Measurements from ENCODE around the gene P2RX3. TPM values are rescaled to one million over a fixed set of nuclear protein-coding genes. Genes with fewer than 3 reads are reported as not detected.

Gene P2RX3
- total and polyA plus RNA-seq, 2 experiments from 2014 or later = not detected

GRCh38 chr11:57320067-57320718, 18.0 kb upstream of the P2RX3 start:
- Histone ChIP-seq H3K9me2 (replicated peaks; ENCODE audit: insufficient read depth) (no peaks in the 10 kb centered on the region), H3K4me2 (no peak overlapping the region)

DNA sequence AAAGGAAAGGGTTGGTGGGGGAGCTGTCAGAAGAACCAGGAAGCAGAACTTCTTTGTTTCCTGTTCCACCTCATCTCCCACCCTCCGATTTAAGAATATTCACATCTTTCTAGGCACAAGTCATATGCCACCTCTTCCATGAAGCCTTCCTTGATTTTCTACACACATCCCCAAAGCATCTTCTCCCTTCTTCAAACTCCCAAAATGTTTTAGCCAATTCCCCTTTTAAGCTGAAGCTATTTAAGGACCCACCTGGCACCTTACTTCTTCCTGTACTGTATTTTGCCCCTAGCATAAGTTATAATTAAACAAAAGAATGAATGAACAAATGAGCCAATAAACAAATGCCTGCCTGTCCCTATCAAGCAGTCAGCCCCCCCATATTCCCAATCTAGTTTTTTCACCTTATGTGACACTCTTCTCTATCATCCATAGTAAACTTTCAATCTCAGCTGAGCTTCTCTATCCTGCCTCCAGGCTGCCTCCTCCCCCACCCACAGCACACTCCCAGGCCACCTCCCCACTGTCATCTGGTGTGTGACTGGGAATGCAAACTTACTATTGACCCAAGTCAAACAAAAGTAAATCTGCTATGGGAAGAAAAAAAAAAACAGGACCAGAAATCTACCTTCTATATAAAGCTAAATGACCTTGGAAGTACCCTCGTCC, 17.3 kb upstream of the P2RX3 start:
- Histone ChIP-seq H3K4me2 (peak overlapping the region; percentile 95), H3K4me1 (ENCODE audit: insufficient read depth) (peaks cover 33% of the 10 kb centered on the region), H2AFZ (no peak overlapping the region), H3K9me3 (ENCODE audit: low read depth) (no peaks in the 10 kb centered on the region), H3K79me2 (peaks cover 72% of the 10 kb centered on the region), H3K9me2 (replicated peaks; ENCODE audit: insufficient read depth) (no peaks in the 10 kb centered on the region), H3K36me3 (replicated peaks; ENCODE audit: insufficient read depth, low read depth) (peaks cover 4% of the 10 kb centered on the region), H3K27me3 (no peaks in the 10 kb centered on the region), H3K4me3 (no peak overlapping the region), H3K27ac (peak overlapping the region; percentile 95), H4K20me1 (ENCODE audit: insufficient read depth, poor library complexity, severe bottlenecking) (peaks cover 28% of the 10 kb centered on the region)
- DNase-seq (ENCODE audit: low spot score) = peak; percentile 67
- 68% methylated on average over 2 of the region's 2 CpGs for WGBS (ENCODE audit: low lambda C conversion rate, missing lambda C conversion rate)
- TF ChIP-seq CTCF (IDR thresholded peaks at IDR 0.05; ENCODE audit: poor library complexity) (no peak), EZH2 (IDR thresholded peaks at IDR 0.05; ENCODE audit: borderline replicate concordance) (no peak), EZH2phosphoT487 (IDR thresholded peaks at IDR 0.05; ENCODE audit: low read depth, severe bottlenecking, unreplicated experiment) (no peak)

More at GRCh38 chr11:57320067-57320718, 18.0 kb upstream of the P2RX3 start:
- no peak for DNase-seq (ENCODE audit: low spot score)
- peaks cover 29% of the 10 kb centered on the region for H3K4me1 ChIP-seq (ENCODE audit: insufficient read depth)
- H3K4me3 ChIP-seq = no peak overlapping the region
- H3K9me3 ChIP-seq (ENCODE audit: low read depth) = no peaks in the 10 kb centered on the region
- 98% methylated on average over 22 of the region's 22 CpGs for WGBS (ENCODE audit: low lambda C conversion rate, missing lambda C conversion rate)
- no peak overlapping the region for H2AFZ ChIP-seq
- peaks cover 76% of the 10 kb centered on the region for H3K79me2 ChIP-seq
- no peak overlapping the region for H3K27ac ChIP-seq
- peaks cover 4% of the 10 kb centered on the region for H3K36me3 ChIP-seq (replicated peaks; ENCODE audit: insufficient read depth, low read depth)
- TF ChIP-seq CTCF (IDR thresholded peaks at IDR 0.05; ENCODE audit: poor library complexity) = no peak
- no peak for TF ChIP-seq EZH2phosphoT487 (IDR thresholded peaks at IDR 0.05; ENCODE audit: low read depth, severe bottlenecking, unreplicated experiment)
- TF ChIP-seq EZH2 (IDR thresholded peaks at IDR 0.05; ENCODE audit: borderline replicate concordance) = no peak
- peaks cover 29% of the 10 kb centered on the region for H4K20me1 ChIP-seq (ENCODE audit: insufficient read depth, poor library complexity, severe bottlenecking)
- no peaks in the 10 kb centered on the region for H3K27me3 ChIP-seq

- H3K9me3 ChIP-seq (ENCODE audit: low read depth) = no peaks in the 10 kb centered on the region
- H3K4me3 ChIP-seq = no peak overlapping the region
- peaks cover 68% of the 10 kb centered on the region for H3K79me2 ChIP-seq
- peaks cover 27% of the 10 kb centered on the region for H4K20me1 ChIP-seq (ENCODE audit: insufficient read depth, poor library complexity, severe bottlenecking)
- H3K36me3 ChIP-seq (replicated peaks; ENCODE audit: insufficient read depth, low read depth) = peaks cover 4% of the 10 kb centered on the region
- peak overlapping the region; percentile 95 for H3K27ac ChIP-seq
- H3K27me3 ChIP-seq = no peaks in the 10 kb centered on the region
- peak; percentile 39 for DNase-seq (ENCODE audit: low spot score)
- peak overlapping the region; percentile 95 for H3K4me2 ChIP-seq
- H3K4me1 ChIP-seq (ENCODE audit: insufficient read depth) = peaks cover 41% of the 10 kb centered on the region
- H3K9me2 ChIP-seq (replicated peaks; ENCODE audit: insufficient read depth) = no peaks in the 10 kb centered on the region
- H2AFZ ChIP-seq = no peak overlapping the region
- no peak for TF ChIP-seq CTCF (IDR thresholded peaks at IDR 0.05; ENCODE audit: poor library complexity)
- no peak for TF ChIP-seq EZH2 (IDR thresholded peaks at IDR 0.05; ENCODE audit: borderline replicate concordance)
- TF ChIP-seq EZH2phosphoT487 (IDR thresholded peaks at IDR 0.05; ENCODE audit: low read depth, severe bottlenecking, unreplicated experiment) = no peak
- 54% methylated on average over 6 of the region's 6 CpGs for WGBS (ENCODE audit: low lambda C conversion rate, missing lambda C conversion rate)
These were observed 16.5 kb upstream of the P2RX3 start for GRCh38 chr11:57321388-57322255.
